DOHH2 (cell line): ENCODE data around the gene EVX1.

Experiments used
- H3F3A ChIP-seq: fragments of 200-600 bp; sonication (generic), shearing (Covaris generic); 2 replicates; pipeline ENCODE4 v1.6.0; 2016; ENCODE audit warnings: antibody characterized with exemption, mild to moderate bottlenecking; ENCODE audit not compliant: control insufficient read depth, insufficient read depth
- H3K27ac ChIP-seq: fragments of 200-600 bp; sonication (generic); 2 replicates; pipeline ENCODE4 v1.5.1; 2014; ENCODE audit warnings: low read depth, mild to moderate bottlenecking, low read length, moderate library complexity
- H3K27me3 ChIP-seq: fragments of 200-600 bp; sonication (generic); 2 replicates; pipeline ENCODE4 v1.6.1; 2014; ENCODE audit warnings: mild to moderate bottlenecking, low read length, mixed read lengths; ENCODE audit not compliant: control insufficient read depth
- H3K36me3 ChIP-seq: fragments of 200-600 bp; sonication (generic); 2 replicates; pipeline ENCODE4 v1.6.1; 2014; ENCODE audit warnings: mild to moderate bottlenecking, low read length, moderate library complexity, mixed read lengths; ENCODE audit not compliant: control insufficient read depth
- H3K4me1 ChIP-seq: fragments of 200-600 bp; sonication (generic); 2 replicates; pipeline ENCODE4 v1.6.1; 2014; ENCODE audit warnings: mild to moderate bottlenecking, low read length, mixed read lengths; ENCODE audit not compliant: control insufficient read depth
- H3K4me2 ChIP-seq: fragments of 200-600 bp; sonication (generic); 2 replicates; pipeline ENCODE4 v1.6.0; 2014; ENCODE audit warnings: mild to moderate bottlenecking, low read length, moderate library complexity
- H3K4me3 ChIP-seq: fragments of 200-600 bp; sonication (generic); 2 replicates; pipeline ENCODE4 v1.5.1; 2014; ENCODE audit warnings: mild to moderate bottlenecking, low read length, mixed read lengths
- H3K79me2 ChIP-seq: fragments of 200-600 bp; sonication (generic); 2 replicates; pipeline ENCODE4 v1.6.1; 2014; ENCODE audit warnings: mild to moderate bottlenecking, low read length, mixed read lengths; ENCODE audit not compliant: control insufficient read depth
- H3K9me2 ChIP-seq: fragments of 200-600 bp; sonication (generic); replicated peaks from 2 replicates; pipeline ENCODE4 v1.6.1; 2014; ENCODE audit warnings: mild to moderate bottlenecking, low read length, mixed read lengths; ENCODE audit not compliant: control insufficient read depth
- H3K9me3 ChIP-seq: fragments of 200-600 bp; sonication (generic); 2 replicates; pipeline ENCODE4 v1.6.1; 2014; ENCODE audit warnings: antibody characterized with exemption, low read length, mixed read lengths; ENCODE audit not compliant: control insufficient read depth, insufficient read depth
- H4K20me1 ChIP-seq: fragments of 200-600 bp; sonication (generic); 2 replicates; pipeline ENCODE4 v1.6.0; 2014; ENCODE audit warnings: low read depth, mild to moderate bottlenecking, antibody characterized with exemption, low read length, moderate library complexity; ENCODE audit not compliant: control insufficient read depth, insufficient read depth
- CTCF ChIP-seq: fragments of 200-600 bp; sonication (generic); IDR thresholded peaks from one replicate; pipeline ENCODE4 v1.5.1; 2014; ENCODE audit warnings: antibody characterized with exemption, mild to moderate bottlenecking, low read depth, low read length; ENCODE audit not compliant: poor library complexity, severe bottlenecking
- EZH2phosphoT487 ChIP-seq: fragments of 200-600 bp; sonication (generic); IDR thresholded peaks from 2 replicates; pipeline ENCODE4 v1.6.1; 2017; ENCODE audit warnings: borderline replicate concordance, mild to moderate bottlenecking, antibody characterized with exemption, low read length, moderate library complexity, mixed read lengths

Gene EVX1

GRCh38 chr7:27208998-27209397 lies 33.6 kb upstream of the EVX1 start:
- Histone ChIP-seq H3F3A (no peaks in the 10 kb centered on the region), H3K9me2 (no peaks in the 10 kb centered on the region), H3K4me3 (no peak overlapping the region), H3K27ac (no peak overlapping the region), H4K20me1 (peaks cover 5% of the 10 kb centered on the region; the same call in 1 of the 2 replicates), H3K36me3 (no peaks in the 10 kb centered on the region), H3K4me2 (no peak overlapping the region), H3K79me2 (no peaks in the 10 kb centered on the region), H3K9me3 (no peaks in the 10 kb centered on the region), H3K4me1 (peaks cover 5% of the 10 kb centered on the region), H3K27me3 (peaks cover 77% of the 10 kb centered on the region)
- no peak for TF ChIP-seq CTCF
- TF ChIP-seq EZH2phosphoT487, result no peak

- peaks cover 5% of the 10 kb centered on the region for H3K4me1 ChIP-seq
- H3K4me2 ChIP-seq, result peak overlapping the region; percentile 59; the same call in 1 of the 2 replicates
- H4K20me1 ChIP-seq, result peaks cover 5% of the 10 kb centered on the region; the same call in 1 of the 2 replicates
- H3K79me2 ChIP-seq, result no peaks in the 10 kb centered on the region
- no peak for TF ChIP-seq EZH2phosphoT487
- TF ChIP-seq CTCF, result no peak
- H3K27ac ChIP-seq, result no peak overlapping the region
- no peaks in the 10 kb centered on the region for H3F3A ChIP-seq
- H3K27me3 ChIP-seq, result peaks cover 67% of the 10 kb centered on the region
- H3K9me3 ChIP-seq, result no peaks in the 10 kb centered on the region
- no peak overlapping the region for H3K4me3 ChIP-seq
- no peaks in the 10 kb centered on the region for H3K36me3 ChIP-seq
- no peaks in the 10 kb centered on the region for H3K9me2 ChIP-seq
Observed at GRCh38 chr7:27209933-27210440, 32.6 kb upstream of the EVX1 start.

GRCh38 chr7:27210441-27211083 lies 32.0 kb upstream of the EVX1 start:
- Histone ChIP-seq H3F3A (no peaks in the 10 kb centered on the region), H3K27me3 (peaks cover 70% of the 10 kb centered on the region), H3K27ac (no peak overlapping the region), H3K79me2 (no peaks in the 10 kb centered on the region), H4K20me1 (peaks cover 5% of the 10 kb centered on the region; the same call in 1 of the 2 replicates), H3K4me1 (peaks cover 5% of the 10 kb centered on the region), H3K4me3 (peak overlapping the region; percentile 47), H3K9me3 (no peaks in the 10 kb centered on the region), H3K4me2 (peak overlapping the region; percentile 59), H3K9me2 (no peaks in the 10 kb centered on the region), H3K36me3 (no peaks in the 10 kb centered on the region)
- TF ChIP-seq EZH2phosphoT487 (no peak), CTCF (peak; percentile 90)
